ENCODE measurements around the gene ZNF487.

GRCh38 chr10:43391496-43391895 is 45.4 kb upstream of the ZNF487 start:
- TF ChIP-seq EZH2 (IDR thresholded peaks at IDR 0.05; ENCODE audit: insufficient read depth, poor library complexity, severe bottlenecking) (no peak), EZH2phosphoT487 (IDR thresholded peaks at IDR 0.05; ENCODE audit: insufficient read depth, low read depth) (no peak)

Measured in GM23248 (cell line).